ENCODE data around the gene GJB2. TPM values are rescaled to one million over a fixed set of nuclear protein-coding genes. Genes with fewer than 3 reads are reported as not detected.

Gene GJB2
- total RNA-seq, 2 donors from 2014 or later: 1.5 to 2.7 TPM

DNA sequence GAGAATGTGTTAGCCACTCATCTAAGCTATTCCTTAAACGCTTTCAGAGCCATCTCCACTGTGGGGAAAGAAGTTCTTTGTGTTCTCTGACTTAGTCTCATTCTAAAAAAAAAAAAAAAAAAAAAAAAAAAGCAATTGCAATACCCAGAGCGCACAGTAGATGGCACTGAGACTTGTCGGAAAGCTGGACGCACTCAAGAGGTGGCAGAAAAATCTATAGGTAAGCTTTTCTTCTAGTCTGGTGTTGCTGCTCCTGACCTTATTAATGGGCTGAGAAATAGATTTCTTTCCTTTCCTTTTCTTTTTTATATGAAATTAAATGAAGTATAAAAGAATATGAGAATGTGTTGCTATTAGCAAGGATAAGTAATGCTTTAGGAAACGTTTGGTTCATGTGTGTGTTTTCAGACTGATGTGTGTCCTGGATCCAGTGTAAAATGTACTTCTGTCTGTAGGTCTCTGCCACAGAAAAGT lies 4.7 kb upstream of the GJB2 start:
- DNase-seq (ENCODE audit: low spot score in 2 of 2) (no peak), ATAC-seq (peak; percentile 40 to 42)
- no peak overlapping the region for H3K27ac Mint-ChIP-seq
- H3K9me3 Mint-ChIP-seq: no peaks in the 10 kb centered on the region
- peaks cover 0 to 9% of the 10 kb centered on the region in 2 donors for H3K36me3 Mint-ChIP-seq

DNA sequence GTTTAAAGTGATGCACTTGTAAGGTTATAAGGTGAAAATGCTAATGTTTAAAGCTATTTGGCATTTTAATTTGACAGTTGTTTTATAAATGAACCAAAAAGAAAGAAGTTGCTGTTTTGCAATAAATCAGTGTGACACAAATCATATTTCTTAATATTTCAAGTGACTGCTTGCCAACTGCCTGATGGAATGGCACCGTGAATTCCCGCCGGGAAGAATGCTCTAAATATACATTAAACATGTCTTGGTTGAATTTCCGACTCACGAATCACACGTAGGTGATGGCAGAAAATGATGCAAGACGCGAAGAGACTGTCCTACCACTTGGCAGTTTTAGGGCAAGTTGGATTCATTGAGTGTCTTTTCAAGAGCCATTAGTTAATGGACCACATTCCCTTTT lies 3.1 kb upstream of the GJB2 start:
- DNase-seq (ENCODE audit: low spot score in 2 of 2): no peak
- peaks cover 0 to 9% of the 10 kb centered on the region in 2 donors for H3K36me3 Mint-ChIP-seq
- H3K9me3 Mint-ChIP-seq: no peaks in the 10 kb centered on the region
- no peak overlapping the region for H3K27ac Mint-ChIP-seq
- ATAC-seq: no peak

DNA sequence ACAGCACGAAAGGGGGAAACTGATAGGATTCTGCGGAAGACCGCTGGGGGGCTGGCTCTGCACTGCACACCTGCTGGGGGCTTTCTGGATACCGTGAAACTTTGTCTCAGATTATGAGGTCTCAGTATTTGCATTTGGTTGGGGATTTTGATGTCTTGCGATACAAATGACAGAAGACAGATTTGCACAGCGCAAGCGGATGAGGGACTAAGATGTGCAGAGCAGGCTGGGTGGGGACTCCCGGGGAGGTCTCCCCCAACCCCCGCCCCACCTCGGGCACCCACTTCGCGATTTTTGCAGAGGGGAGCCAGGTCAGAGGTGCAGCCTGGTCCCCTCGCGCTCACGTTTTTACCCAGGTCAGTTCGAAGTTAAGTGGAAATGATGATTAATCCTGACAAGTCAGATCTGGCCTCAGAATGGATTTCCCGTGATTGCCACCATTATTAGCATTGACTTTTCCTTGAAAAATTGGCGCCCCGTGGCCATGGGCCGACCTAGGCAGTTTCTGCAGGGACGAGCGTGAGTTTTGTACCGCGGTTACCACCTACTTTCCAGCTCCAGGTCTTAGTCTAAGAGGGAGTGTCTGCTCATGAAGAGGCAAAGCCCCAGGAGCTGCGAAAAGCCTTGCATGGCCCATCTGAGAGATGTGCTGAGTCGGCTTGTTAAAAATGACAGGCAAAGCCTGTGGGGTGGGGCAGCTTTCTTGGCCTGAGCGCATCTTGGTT lies 1.3 kb upstream of the GJB2 start:
- Mint-ChIP-seq H3K36me3 (peaks cover 0 to 9% of the 10 kb centered on the region in 2 donors), H3K9me3 (no peaks in the 10 kb centered on the region), H3K27ac (no peak overlapping the region)
- DNase-seq (ENCODE audit: low spot score in 2 of 2): peak in 1 of 2 donors; percentile 16
- ATAC-seq: peak; percentile 21 to 41

DNA sequence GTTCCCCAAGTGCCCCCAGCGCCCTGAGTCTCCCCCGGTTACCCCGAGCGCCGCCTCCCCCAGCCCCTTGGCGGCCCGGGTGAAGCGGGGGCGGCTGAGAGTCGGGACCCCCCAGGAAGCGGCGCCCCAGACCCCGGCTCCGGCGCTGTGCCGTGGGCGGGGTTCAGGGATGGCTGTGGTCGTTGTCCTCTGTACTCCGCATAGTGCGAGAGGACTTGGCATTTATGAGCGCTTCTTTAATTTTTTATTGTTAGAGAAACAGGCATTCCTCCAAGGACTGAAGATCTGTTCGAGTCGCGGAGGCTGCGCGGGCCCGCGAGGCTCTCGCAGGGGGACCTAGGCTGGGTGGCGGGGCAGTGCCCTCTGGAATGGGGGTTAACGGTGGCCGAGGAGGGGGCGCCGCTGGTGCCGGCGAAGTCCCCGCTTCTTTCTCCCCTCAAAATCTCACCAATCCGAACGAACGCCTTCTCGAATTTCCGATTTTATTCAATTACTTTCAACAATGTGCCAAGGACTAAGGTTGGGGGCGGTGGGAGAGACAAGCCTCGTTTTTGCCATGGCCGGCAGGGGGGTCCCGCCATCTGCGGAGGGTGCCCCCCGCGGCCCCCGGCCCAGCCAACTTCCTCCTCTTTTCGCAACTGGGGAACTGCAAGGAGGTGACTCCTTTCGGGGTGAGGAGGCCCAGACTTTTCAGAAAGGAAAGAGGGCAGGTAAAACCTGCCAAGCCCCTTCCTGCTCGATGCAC lies 596 bp upstream of the GJB2 start:
- DNase-seq (ENCODE audit: low spot score in 2 of 2): no peak
- no peak overlapping the region for H3K27ac Mint-ChIP-seq
- no peaks in the 10 kb centered on the region for H3K9me3 Mint-ChIP-seq
- H3K36me3 Mint-ChIP-seq: peaks cover 0 to 9% of the 10 kb centered on the region in 2 donors
- peak in 1 of 2 donors; percentile 34 for ATAC-seq

DNA sequence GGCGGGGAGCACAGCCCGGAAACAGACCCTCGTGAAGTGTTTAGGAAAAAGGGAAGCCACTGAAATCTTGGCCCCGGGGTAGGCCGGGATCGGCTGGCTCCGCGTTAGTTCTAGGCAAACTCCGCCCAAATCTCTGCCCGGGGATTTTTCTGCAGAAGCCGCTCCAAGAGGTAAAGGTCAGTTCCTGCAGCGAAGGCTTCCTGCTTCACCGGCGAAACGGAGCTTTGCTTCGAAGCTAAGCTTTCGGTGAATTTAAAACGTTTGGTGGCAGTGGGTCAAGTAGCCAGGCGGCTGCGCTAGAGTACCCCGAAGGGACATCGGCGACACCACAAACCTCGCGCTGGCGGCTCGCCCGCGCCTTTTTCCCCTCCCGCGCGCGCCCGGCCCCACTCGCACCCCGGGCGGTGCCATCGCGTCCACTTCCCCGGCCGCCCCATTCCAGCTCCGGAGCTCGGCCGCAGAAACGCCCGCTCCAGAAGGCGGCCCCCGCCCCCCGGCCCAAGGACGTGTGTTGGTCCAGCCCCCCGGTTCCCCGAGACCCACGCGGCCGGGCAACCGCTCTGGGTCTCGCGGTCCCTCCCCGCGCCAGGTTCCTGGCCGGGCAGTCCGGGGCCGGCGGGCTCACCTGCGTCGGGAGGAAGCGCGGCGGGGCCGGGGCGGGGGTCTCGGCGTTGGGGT lies 441 bp downstream of the GJB2 start:
- Mint-ChIP-seq H3K9me3 (no peaks in the 10 kb centered on the region), H3K36me3 (peaks cover 0 to 9% of the 10 kb centered on the region in 2 donors), H3K27ac (no peak overlapping the region)
- peak in 1 of 2 donors; percentile 8 for DNase-seq (ENCODE audit: low spot score in 2 of 2)
- peak; percentile 6 to 55 for ATAC-seq

DNA sequence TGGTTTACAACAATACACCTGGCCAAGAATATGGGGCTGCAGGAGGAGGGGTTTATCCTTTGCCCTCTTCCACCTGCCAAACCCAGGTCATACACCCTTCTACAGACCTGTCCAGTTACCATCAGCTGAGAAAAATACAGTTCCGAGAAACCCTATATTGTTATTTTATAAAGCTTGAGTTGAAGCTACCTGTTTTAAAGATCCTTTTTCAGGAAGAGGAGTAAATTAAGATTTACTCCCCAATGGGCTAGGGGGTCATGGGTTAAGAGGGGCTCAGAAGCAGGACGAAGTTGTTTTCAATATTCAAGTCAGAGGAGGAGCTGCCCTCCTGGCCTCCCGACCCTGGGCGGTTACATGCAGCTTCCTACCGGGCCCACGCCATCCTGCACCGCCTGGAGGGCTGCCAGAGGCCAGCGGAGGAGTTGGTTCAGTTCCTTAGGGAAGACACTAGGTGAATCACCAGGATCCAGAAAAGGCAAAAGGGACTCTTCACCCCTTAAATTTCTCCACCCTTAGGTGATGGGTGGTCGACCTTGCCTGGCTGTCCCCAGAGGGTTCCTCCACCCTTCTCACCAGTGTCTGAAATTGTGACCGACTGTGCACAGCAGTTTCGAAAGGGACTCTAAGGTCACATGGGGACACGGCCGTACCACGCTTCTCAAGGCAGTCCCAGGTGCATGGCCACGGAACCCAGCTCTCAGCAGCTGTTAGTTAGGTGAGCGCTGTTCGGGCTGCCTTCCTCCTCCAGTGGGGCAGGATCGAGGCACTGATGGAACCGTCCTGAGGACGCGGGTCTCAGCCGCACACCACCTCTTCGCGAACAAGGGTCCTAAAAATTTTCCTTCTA lies 1.2 kb downstream of the GJB2 start:
- no peak for ATAC-seq
- Mint-ChIP-seq H3K27ac (no peak overlapping the region), H3K9me3 (no peaks in the 10 kb centered on the region), H3K36me3 (peaks cover 0 to 9% of the 10 kb centered on the region in 2 donors)
- DNase-seq (ENCODE audit: low spot score in 2 of 2): no peak

DNA sequence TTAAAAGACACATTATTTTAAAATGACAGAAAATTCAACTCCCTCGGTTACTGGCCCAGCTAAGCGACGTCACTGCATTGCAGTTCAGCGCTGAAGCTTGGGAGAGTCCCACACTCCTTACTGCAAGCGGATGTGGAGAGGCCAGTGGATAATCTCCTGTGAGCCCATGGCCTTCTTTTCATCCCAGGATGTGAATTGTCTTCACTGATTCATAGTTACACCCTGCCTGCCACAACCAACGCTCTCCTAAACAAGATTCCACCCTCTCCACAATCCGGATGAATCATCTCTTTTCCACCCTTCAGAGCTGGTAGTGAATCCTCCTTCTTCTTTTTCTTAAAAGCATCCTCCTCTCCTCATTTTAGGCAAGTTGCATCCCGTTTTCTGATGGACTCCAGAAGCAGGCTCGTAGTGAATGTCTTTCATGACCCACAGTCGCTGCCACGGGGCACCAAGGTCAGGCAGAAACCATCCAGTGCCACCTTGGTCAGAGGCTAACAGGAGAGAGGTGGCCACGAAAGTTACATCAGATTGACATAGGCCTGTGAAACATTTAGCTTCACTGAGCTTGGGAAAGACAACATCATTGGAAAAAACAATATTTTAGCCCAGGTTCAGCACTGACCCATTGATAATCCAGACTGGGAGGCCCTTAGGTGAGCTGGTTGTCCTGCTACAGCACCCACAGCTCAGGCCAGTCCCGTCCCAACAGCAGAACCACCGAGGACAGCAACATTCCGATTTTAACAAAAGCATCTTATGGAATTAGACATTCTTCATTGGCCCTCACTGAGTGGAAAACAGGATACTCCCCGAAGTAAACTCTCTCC lies 2.0 kb downstream of the GJB2 start:
- DNase-seq (ENCODE audit: low spot score in 2 of 2) (no peak), ATAC-seq (no peak)
- Mint-ChIP-seq H3K27ac (peak overlapping the region in 1 of 2 donors; percentile 33), H3K9me3 (no peaks in the 10 kb centered on the region), H3K36me3 (peaks cover 0 to 9% of the 10 kb centered on the region in 2 donors)

DNA sequence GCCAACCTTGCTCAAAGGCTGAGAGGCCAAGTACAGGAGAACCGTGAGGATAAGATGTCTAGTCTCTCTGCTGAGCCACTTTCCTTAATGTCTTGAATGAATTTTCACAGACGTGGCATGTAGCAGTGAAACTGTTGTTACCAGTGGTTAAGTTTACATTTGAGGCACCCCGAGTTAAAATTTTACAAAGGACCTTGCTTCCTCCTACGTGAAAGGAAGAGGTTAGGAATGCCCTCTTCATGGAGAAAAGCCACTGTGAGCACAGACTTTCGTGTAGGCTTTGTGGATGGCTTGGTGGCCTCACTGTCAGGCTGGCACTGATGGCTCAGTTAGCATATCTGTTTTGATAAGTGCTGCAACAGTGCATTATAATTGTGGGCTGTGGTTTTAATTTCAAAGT lies 2.7 kb downstream of the GJB2 start:
- Mint-ChIP-seq H3K27ac (no peak overlapping the region), H3K36me3 (peaks cover 0 to 9% of the 10 kb centered on the region in 2 donors), H3K9me3 (no peaks in the 10 kb centered on the region)
- DNase-seq (ENCODE audit: low spot score in 2 of 2) (no peak), ATAC-seq (no peak)

DNA sequence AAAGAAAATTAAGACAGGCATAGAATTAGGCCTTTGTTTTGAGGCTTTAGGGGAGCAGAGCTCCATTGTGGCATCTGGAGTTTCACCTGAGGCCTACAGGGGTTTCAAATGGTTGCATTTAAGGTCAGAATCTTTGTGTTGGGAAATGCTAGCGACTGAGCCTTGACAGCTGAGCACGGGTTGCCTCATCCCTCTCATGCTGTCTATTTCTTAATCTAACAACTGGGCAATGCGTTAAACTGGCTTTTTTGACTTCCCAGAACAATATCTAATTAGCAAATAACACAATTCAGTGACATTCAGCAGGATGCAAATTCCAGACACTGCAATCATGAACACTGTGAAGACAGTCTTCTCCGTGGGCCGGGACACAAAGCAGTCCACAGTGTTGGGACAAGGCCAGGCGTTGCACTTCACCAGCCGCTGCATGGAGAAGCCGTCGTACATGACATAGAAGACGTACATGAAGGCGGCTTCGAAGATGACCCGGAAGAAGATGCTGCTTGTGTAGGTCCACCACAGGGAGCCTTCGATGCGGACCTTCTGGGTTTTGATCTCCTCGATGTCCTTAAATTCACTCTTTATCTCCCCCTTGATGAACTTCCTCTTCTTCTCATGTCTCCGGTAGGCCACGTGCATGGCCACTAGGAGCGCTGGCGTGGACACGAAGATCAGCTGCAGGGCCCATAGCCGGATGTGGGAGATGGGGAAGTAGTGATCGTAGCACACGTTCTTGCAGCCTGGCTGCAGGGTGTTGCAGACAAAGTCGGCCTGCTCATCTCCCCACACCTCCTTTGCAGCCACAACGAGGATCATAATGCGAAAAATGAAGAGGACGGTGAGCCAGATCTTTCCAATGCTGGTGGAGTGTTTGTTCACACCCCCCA lies 3.8 kb downstream of the GJB2 start:
- Mint-ChIP-seq H3K9me3 (no peaks in the 10 kb centered on the region), H3K27ac (no peak overlapping the region), H3K36me3 (no peaks in the 10 kb centered on the region)
- no peak for ATAC-seq
- no peak for DNase-seq (ENCODE audit: low spot score in 2 of 2)

DNA sequence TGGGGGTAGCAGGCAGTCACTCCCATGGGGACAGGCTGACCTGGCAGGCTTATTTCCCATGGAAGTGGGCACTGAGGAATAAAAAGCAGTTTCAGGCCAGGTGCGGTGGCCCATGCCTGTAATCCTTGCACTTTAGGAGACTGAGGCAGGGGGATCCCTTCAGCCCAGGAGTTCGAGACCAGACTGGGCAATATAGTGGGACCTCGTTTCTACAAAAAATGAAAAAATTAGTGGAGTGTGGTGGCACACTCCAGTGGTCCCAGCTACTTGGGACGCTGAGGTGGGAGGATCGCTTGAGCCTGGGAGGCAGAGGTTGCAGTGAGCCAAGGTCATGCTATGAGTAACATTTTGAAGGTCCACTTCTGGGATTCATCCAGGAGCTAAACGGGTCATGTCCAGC lies 6.0 kb downstream of the GJB2 start:
- no peak overlapping the region for H3K27ac Mint-ChIP-seq

DNA sequence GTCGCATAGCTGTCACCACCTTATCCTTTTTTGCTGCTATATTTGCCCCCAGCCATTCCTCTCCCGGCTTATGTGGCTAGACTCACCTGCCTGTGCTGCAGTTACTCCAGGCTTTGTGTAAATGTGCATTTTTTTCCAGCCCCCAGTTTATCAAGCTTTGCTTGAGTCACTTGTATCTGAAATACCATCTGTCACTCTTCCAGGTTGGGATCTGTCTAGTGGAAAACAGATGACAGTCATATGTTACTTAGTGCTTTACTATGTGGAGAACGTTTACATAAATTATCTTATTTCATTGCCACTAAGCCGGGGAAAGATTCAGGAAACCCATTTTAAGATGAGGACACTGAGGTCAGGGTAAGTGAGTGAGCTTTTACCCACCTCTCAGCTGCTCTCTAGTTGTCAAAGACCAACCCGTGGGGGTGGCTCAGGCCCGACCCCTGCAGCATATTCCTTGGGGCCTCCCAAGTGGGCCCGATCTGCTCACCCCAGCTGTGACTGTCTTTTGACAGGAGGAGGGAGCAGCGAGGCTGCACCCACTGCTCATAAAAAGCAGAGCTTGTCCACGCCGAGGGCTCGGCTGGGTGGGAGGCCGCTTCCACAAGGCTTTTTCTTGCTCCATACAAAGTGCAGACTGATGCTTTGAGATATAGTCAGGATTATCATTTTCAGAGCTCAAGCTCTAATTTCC lies 7.2 kb downstream of the GJB2 start:
- Mint-ChIP-seq H3K27ac (no peak overlapping the region), H3K36me3 (no peaks in the 10 kb centered on the region), H3K9me3 (no peaks in the 10 kb centered on the region)
- no peak for ATAC-seq
- DNase-seq (ENCODE audit: low spot score in 2 of 2): no peak

More for the DNA sequence above, 6.0 kb downstream of the GJB2 start:
- no peak for DNase-seq (ENCODE audit: low spot score in 2 of 2)
- H3K36me3 Mint-ChIP-seq: no peaks in the 10 kb centered on the region
- H3K9me3 Mint-ChIP-seq: no peaks in the 10 kb centered on the region
- no peak for ATAC-seq

DNA sequence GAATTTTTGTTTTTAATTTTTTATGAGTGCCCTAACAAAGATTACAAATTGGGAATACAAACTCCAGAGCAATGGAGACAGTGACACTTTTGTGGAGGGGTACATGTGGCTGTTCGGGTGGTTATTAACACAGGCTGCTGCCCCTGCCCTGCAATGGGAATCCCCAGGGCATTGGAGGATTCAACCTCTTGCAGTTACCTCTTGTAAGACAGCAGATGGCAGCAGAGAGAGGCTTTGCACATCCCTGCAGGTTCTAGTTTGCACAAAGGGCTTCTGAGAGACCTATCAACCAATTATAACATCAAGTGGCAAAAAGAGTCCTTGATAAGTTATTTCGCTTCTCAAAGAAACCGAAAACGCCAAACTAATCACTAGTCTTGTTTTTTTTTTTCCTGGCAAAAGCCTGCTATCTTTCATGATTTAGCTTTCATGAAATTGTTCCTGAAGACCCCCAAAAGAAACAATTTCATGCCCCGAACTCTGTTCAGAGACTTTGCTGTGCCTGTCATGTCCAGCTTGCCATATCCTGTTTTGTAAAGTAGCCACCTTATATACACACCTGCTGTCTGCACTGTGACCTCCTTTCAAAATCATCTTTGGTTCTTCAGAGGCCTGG lies 10.4 kb downstream of the GJB2 start:
- no peak overlapping the region for H3K27ac Mint-ChIP-seq
- no peaks in the 10 kb centered on the region for H3K36me3 Mint-ChIP-seq
- H3K9me3 Mint-ChIP-seq: no peaks in the 10 kb centered on the region
- DNase-seq (ENCODE audit: low spot score in 2 of 2): peak in 1 of 2 donors; percentile 49
- peak; percentile 85 to 89 for ATAC-seq

DNA sequence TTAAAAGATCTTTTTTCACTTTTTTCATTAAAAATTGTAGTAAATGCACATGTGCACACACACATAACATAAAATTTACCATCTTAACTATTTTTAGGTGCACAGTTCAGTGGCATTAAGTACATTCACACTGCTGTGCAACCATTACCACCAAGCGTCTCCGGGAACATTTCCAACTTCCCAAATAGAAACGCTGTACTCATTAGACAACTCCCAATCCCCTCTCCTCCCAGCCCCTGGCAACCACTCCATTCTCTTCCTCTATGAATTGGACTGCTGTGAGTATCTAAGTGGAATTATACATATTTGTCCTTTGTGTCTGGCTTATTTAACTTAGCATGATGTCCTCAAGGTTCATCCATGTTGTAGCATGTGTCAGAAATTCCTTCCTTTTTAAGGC lies 11.6 kb downstream of the GJB2 start:
- DNase-seq (ENCODE audit: low spot score in 2 of 2) (no peak), ATAC-seq (no peak)
- no peaks in the 10 kb centered on the region for H3K36me3 Mint-ChIP-seq

DNA sequence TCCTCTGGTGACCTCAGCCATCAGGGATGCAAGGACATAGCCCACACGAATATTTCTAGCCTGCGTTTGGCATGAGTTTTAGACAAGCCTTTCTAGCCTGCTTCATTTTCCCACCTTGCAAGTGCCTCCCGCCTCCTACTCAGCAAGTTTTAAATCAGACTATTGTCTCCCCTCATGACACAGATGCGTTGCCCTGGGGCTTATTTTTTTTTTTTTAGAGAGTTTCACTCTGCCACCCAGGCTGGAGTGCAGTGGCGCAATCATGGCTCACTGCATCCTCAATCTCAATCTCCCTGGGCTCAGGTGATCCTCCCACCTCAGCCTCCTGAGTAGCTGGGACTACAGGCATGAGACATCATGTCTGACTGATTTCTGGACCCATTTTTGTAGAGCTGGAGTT lies 14.6 kb downstream of the GJB2 start:
- ATAC-seq (no peak), DNase-seq (ENCODE audit: low spot score in 2 of 2) (no peak)
- no peaks in the 10 kb centered on the region for H3K9me3 Mint-ChIP-seq
- no peak overlapping the region for H3K27ac Mint-ChIP-seq
- H3K36me3 Mint-ChIP-seq: no peaks in the 10 kb centered on the region

More for the DNA sequence above, 11.6 kb downstream of the GJB2 start:
- Mint-ChIP-seq H3K9me3 (no peaks in the 10 kb centered on the region), H3K27ac (no peak overlapping the region)
